ENCODE measurements around the gene CHL1.

Gene CHL1

DNA sequence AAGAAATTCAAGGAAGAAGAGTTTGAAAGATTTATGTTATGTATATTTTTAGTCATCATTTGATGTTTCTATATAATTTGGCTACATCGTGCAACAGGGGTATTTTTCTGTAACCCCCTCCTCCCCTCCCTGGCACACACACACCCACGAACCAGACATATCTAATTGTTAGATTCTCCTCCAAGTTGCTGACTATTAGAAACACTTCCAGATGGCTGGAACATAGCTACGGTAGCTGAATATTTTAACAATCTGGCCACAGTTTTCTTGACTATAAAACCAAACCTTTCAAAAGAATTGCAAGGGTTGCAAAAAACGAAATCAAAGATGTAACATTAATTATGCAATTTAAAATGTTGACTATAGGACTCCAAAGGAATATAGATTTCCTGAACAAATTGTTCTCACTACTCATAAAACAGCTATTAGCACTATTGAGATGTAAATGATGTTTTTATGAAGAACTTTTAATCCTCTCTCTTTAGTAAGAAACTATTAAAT is 154.4 kb downstream of the CHL1 start:
- TF ChIP-seq, protein P1, sequence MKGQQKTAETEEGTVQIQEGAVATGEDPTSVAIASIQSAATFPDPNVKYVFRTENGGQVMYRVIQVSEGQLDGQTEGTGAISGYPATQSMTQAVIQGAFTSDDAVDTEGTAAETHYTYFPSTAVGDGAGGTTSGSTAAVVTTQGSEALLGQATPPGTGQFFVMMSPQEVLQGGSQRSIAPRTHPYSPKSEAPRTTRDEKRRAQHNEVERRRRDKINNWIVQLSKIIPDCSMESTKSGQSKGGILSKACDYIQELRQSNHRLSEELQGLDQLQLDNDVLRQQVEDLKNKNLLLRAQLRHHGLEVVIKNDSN (IDR thresholded peaks at IDR 0.05): no peak
- TF ChIP-seq TCF12 (IDR thresholded peaks at IDR 0.05; ENCODE audit: low read depth) (no peak), ZBTB7A (IDR thresholded peaks at IDR 0.05; ENCODE audit: low read depth) (no peak), TAF1 (IDR thresholded peaks at IDR 0.05; ENCODE audit: low read depth) (no peak), TEAD4 (IDR thresholded peaks at IDR 0.05) (no peak), RAD21 (IDR thresholded peaks at IDR 0.05; ENCODE audit: low read depth) (no peak), CREB1 (IDR thresholded peaks at IDR 0.05; ENCODE audit: low read depth) (no peak), EGR1 (IDR thresholded peaks at IDR 0.05) (no peak), CEBPB (IDR thresholded peaks at IDR 0.05) (no peak), EP300 (IDR thresholded peaks at IDR 0.05; ENCODE audit: borderline replicate concordance) (no peak), FOXM1 (IDR thresholded peaks at IDR 0.05; ENCODE audit: borderline replicate concordance, low read depth) (no peak), YY1 (IDR thresholded peaks at IDR 0.05; ENCODE audit: low read depth) (no peak), NFIC (IDR thresholded peaks at IDR 0.05) (no peak)
- TF ChIP-seq, protein P2, sequence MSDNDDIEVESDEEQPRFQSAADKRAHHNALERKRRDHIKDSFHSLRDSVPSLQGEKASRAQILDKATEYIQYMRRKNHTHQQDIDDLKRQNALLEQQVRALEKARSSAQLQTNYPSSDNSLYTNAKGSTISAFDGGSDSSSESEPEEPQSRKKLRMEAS (IDR thresholded peaks at IDR 0.05): no peak
- TF ChIP-seq, protein P3, sequence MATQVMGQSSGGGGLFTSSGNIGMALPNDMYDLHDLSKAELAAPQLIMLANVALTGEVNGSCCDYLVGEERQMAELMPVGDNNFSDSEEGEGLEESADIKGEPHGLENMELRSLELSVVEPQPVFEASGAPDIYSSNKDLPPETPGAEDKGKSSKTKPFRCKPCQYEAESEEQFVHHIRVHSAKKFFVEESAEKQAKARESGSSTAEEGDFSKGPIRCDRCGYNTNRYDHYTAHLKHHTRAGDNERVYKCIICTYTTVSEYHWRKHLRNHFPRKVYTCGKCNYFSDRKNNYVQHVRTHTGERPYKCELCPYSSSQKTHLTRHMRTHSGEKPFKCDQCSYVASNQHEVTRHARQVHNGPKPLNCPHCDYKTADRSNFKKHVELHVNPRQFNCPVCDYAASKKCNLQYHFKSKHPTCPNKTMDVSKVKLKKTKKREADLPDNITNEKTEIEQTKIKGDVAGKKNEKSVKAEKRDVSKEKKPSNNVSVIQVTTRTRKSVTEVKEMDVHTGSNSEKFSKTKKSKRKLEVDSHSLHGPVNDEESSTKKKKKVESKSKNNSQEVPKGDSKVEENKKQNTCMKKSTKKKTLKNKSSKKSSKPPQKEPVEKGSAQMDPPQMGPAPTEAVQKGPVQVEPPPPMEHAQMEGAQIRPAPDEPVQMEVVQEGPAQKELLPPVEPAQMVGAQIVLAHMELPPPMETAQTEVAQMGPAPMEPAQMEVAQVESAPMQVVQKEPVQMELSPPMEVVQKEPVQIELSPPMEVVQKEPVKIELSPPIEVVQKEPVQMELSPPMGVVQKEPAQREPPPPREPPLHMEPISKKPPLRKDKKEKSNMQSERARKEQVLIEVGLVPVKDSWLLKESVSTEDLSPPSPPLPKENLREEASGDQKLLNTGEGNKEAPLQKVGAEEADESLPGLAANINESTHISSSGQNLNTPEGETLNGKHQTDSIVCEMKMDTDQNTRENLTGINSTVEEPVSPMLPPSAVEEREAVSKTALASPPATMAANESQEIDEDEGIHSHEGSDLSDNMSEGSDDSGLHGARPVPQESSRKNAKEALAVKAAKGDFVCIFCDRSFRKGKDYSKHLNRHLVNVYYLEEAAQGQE (IDR thresholded peaks at IDR 0.05; ENCODE audit: low read depth): no peak

DNA sequence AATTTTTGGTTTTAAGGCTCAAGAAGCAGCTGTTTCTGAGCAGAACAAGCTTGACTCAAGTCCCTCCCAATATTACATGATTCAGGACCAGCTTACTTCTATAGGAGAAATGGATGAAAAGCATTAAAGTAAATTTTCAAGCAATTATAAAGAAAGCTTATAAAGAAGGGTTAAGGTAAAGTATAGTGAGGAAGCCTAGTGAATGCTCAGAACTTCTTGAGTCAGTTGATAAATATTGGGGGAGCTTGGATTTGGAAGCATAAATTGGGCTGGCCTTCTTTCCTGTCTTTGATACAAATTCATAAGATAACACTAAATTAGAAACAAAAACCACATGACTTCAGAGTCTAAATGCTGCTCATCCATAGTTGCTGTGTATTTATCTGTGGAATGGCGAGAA is 156.0 kb downstream of the CHL1 start:
- TF ChIP-seq, protein P2 (IDR thresholded peaks at IDR 0.05): no peak
- TF ChIP-seq, protein P1 (IDR thresholded peaks at IDR 0.05): no peak
- no peak for TF ChIP-seq YY1 (IDR thresholded peaks at IDR 0.05; ENCODE audit: low read depth)
- TF ChIP-seq RAD21 (IDR thresholded peaks at IDR 0.05; ENCODE audit: low read depth): no peak
- TF ChIP-seq, protein P3 (IDR thresholded peaks at IDR 0.05; ENCODE audit: low read depth): no peak
- TF ChIP-seq EGR1 (IDR thresholded peaks at IDR 0.05): no peak
- TF ChIP-seq FOXM1 (IDR thresholded peaks at IDR 0.05; ENCODE audit: borderline replicate concordance, low read depth): no peak
- no peak for TF ChIP-seq ZBTB7A (IDR thresholded peaks at IDR 0.05; ENCODE audit: low read depth)
- no peak for TF ChIP-seq EP300 (IDR thresholded peaks at IDR 0.05; ENCODE audit: borderline replicate concordance)
- TF ChIP-seq CEBPB (IDR thresholded peaks at IDR 0.05): no peak
- TF ChIP-seq TAF1 (IDR thresholded peaks at IDR 0.05; ENCODE audit: low read depth): no peak
- no peak for TF ChIP-seq TEAD4 (IDR thresholded peaks at IDR 0.05)
- TF ChIP-seq NFIC (IDR thresholded peaks at IDR 0.05): no peak

DNA sequence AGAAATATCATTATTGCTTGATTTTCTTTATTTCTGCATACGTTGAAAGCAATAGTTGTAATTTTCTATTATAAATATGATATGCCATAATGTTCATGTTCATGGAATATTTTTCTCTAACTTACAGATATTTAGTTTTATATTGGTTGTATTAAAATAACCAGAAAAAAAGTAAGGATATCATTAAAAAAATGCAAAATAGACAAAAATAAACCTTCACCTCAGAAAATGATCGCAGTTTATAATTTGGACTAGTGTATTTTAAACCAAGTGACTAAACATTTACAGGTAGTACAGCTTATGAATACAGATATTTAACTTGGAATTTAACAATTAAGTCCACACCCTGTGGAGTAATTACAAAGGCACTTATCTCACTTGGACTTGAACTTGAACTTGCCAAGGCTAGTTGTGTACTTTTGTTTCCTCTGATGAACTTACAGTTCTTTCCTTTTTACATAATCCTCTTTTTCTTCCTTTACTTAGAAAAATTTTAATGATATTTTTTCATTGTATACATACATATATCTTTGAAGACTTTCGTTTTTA is 156.7 kb downstream of the CHL1 start:
- TF ChIP-seq TAF1 (IDR thresholded peaks at IDR 0.05; ENCODE audit: low read depth): no peak
- no peak for TF ChIP-seq YY1 (IDR thresholded peaks at IDR 0.05; ENCODE audit: low read depth)
- no peak for TF ChIP-seq TCF12 (IDR thresholded peaks at IDR 0.05; ENCODE audit: low read depth)
- TF ChIP-seq, protein P1 (IDR thresholded peaks at IDR 0.05): no peak
- no peak for TF ChIP-seq FOXM1 (IDR thresholded peaks at IDR 0.05; ENCODE audit: borderline replicate concordance, low read depth)
- TF ChIP-seq, protein P3 (IDR thresholded peaks at IDR 0.05; ENCODE audit: low read depth): no peak

DNA sequence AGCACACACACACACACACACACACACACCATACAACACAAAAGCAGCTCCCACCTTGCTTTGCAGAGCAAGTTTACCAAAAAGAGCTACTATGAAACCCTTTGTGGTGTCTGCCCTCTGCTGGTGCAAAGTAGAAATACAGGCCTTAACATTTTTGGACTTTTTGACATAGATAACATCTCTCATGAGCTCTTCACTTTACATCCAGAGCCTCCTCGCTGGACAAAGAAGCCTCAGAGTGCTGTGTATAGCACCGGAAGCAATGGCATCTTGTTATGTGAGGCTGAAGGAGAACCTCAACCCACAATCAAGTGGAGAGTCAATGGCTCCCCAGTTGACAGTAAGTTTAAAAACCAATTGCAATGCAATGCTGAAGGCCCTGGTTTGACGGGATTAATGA is 157.9 kb downstream of the CHL1 start:
- TF ChIP-seq RAD21 (IDR thresholded peaks at IDR 0.05; ENCODE audit: low read depth): peak; percentile 56
- TF ChIP-seq, protein P3 (IDR thresholded peaks at IDR 0.05; ENCODE audit: low read depth): no peak

All from Ishikawa (cell line).